Gastrocnemius medialis (tissue), 4 donors: ENCODE measurements around the gene NSFL1C. TPM values are rescaled to one million over a fixed set of nuclear protein-coding genes. Genes with fewer than 3 reads are reported as not detected.

Experiments
- ATAC-seq, 2 donors: fragments of 150-250 bp; one replicate each; pipeline ENCODE4 v1.9.1; 2016
- DNase-seq, 2 donors: peaks; one replicate each; pipeline ENCODE4 v3.0.0-alpha.2; 2019
- H3K27ac ChIP-seq, 4 donors: fragments of 200-600 bp; sonication (generic); 1 replicate in 1 of 4; 2 replicates in 3 of 4; pipeline ENCODE4 v1.5.1; 2016 to 2018; ENCODE audit warnings: mild to moderate bottlenecking in 2 of 4, moderate library complexity in 1 of 4
- H3K27me3 ChIP-seq, 3 donors: fragments of 200-600 bp; sonication (generic) in 2 of 3; 1 replicate in 1 of 3; 2 replicates in 2 of 3; pipeline versions ENCODE4 v1.5.1 to v1.6.0; 2016 to 2019; ENCODE audit warnings: mild to moderate bottlenecking in 1 of 3, moderate library complexity in 1 of 3
- H3K36me3 ChIP-seq, 2 donors: fragments of 200-600 bp; sonication (generic) in 1 of 2; one replicate each; pipeline ENCODE4 v1.5.1; 2017 to 2018
- H3K4me1 ChIP-seq, 2 donors: fragments of 200-600 bp; sonication (generic) in 1 of 2; one replicate each; pipeline ENCODE4 v1.5.1; 2016 to 2017; ENCODE audit warnings: mild to moderate bottlenecking in 2 of 2
- H3K4me3 ChIP-seq, 4 donors: fragments of 200-600 bp; sonication (generic) in 3 of 4; 1 replicate in 1 of 4; 2 replicates in 3 of 4; pipeline ENCODE4 v1.5.1; 2016 to 2019; ENCODE audit warnings: mild to moderate bottlenecking in 2 of 4
- H3K9me3 ChIP-seq, 3 donors: fragments of 200-600 bp; sonication (generic) in 2 of 3; 1 replicate in 1 of 3; 2 replicates in 2 of 3; pipeline ENCODE4 v1.5.1; 2016 to 2019
- CTCF ChIP-seq, 5 experiments: fragments of 450-650 bp in 3 of 5; fragments of 200-600 bp in 2 of 5; sonication (generic) in 2 of 5; IDR thresholded peaks in 4 of 5; conservative IDR thresholded peaks in 1 of 5; 1 replicate in 4 of 5; 2 replicates in 1 of 5; pipeline ENCODE4 v1.5.1; 2016 to 2019; ENCODE audit warnings: antibody characterized with exemption in 5 of 5, mild to moderate bottlenecking in 3 of 5, moderate library complexity in 3 of 5
- POLR2A ChIP-seq, 2 donors: fragments of 450-650 bp; IDR thresholded peaks; one replicate each; pipeline ENCODE4 v1.6.1; 2017; ENCODE audit warnings: antibody characterized with exemption in 2 of 2, mild to moderate bottlenecking in 2 of 2, moderate library complexity in 2 of 2
- in situ Hi-C, 4 donors: fragments of 200-750 bp; cut with MboI; loops; one replicate each; pipeline versions ENCODE4 v1.15.0 to v1.8.0; 2017; ENCODE audit warnings: low sequenced_read_pairs in 4 of 4
- intact Hi-C: fragments of 100-400 bp; cut with DNase I; formaldehyde crosslinking; loops from one replicate; pipeline ENCODE4 v1.15.1; 2023; ENCODE audit warnings: low total_unique reads
- total RNA-seq, 4 donors: library from RNA; depleted of rRNA; stranded (reverse); fragments of >200 nt; gene quantifications; one replicate each; pipeline versions ENCODE4 v1.1.0 to v1.2.3, GENCODE V29; 2016

Gene NSFL1C
- total RNA-seq, 4 donors from 2014 or later = 68.0 to 91.4 (median 80.6) TPM

GRCh38 chr20:1397710-1398109 lies 68.9 kb downstream of the NSFL1C start:
- intact Hi-C loops = no loop called here
- no peak for DNase-seq
- Histone ChIP-seq H3K4me3 (no peak overlapping the region), H3K4me1 (peaks cover 9 to 23% of the 10 kb centered on the region in 2 donors), H3K27me3 (peaks cover 0 to 6% (median 6%) of the 10 kb centered on the region in 3 donors), H3K36me3 (no peaks in the 10 kb centered on the region), H3K9me3 (no peaks in the 10 kb centered on the region), H3K27ac (no peak overlapping the region)
- in situ Hi-C loops = loop anchor here in 1 of 4 donors (5.0 kb wide), 1 partner anchor 70 kb away; the partner anchor contains the start of gene SDCBP2
- ATAC-seq = no peak
- no peak for TF ChIP-seq POLR2A (IDR thresholded peaks at IDR 0.05)
- TF ChIP-seq CTCF (IDR thresholded peaks at IDR 0.05 in 4 of 5, conservative IDR thresholded peaks at IDR 0.05 in 1 of 5) = peak in 4 of 5 experiments; percentile 13 to 24 (median 15)

GRCh38 chr20:1396702-1397101 lies 69.9 kb downstream of the NSFL1C start:
- H3K4me1 ChIP-seq = peaks cover 16 to 29% of the 10 kb centered on the region in 2 donors
- TF ChIP-seq POLR2A (IDR thresholded peaks at IDR 0.05) = no peak
- in situ Hi-C loops = loop anchor here in 1 of 4 donors (5.0 kb wide), 1 partner anchor 69 kb away; the partner anchor contains the start of gene SDCBP2
- intact Hi-C loops = no loop called here
- no peak overlapping the region for H3K27ac ChIP-seq
- no peaks in the 10 kb centered on the region for H3K36me3 ChIP-seq
- no peak overlapping the region for H3K4me3 ChIP-seq
- DNase-seq (no peak), ATAC-seq (no peak)
- no peaks in the 10 kb centered on the region for H3K9me3 ChIP-seq
- peaks cover 0 to 6% (median 6%) of the 10 kb centered on the region in 3 donors for H3K27me3 ChIP-seq

GRCh38 chr20:1396264-1396663 lies 70.4 kb downstream of the NSFL1C start:
- Histone ChIP-seq H3K36me3 (no peaks in the 10 kb centered on the region), H3K4me1 (peaks cover 21 to 34% of the 10 kb centered on the region in 2 donors), H3K4me3 (no peak overlapping the region), H3K27ac (no peak overlapping the region), H3K9me3 (no peaks in the 10 kb centered on the region), H3K27me3 (peaks cover 0 to 6% (median 6%) of the 10 kb centered on the region in 3 donors)
- intact Hi-C loops (no loop called here), in situ Hi-C loops (loop anchor here in 1 of 4 donors (5.0 kb wide), 1 partner anchor 69 kb away; the partner anchor contains the start of gene SDCBP2)
- ATAC-seq = no peak
- TF ChIP-seq CTCF (IDR thresholded peaks at IDR 0.05 in 4 of 5, conservative IDR thresholded peaks at IDR 0.05 in 1 of 5) = no peak
- no peak for DNase-seq

- TF ChIP-seq POLR2A (IDR thresholded peaks at IDR 0.05) (no peak), CTCF (IDR thresholded peaks at IDR 0.05 in 4 of 5, conservative IDR thresholded peaks at IDR 0.05 in 1 of 5) (no peak)
- no peak for ATAC-seq
- intact Hi-C loops (loop anchor here (5.0 kb wide), 1 partner anchor 277 kb away; the partner anchor contains the start of gene PSMF1), in situ Hi-C loops (loop anchor here in 1 of 4 donors (5.0 kb wide), 1 partner anchor 67 kb away; the partner anchor contains the start of gene SDCBP2)
- H3K36me3 ChIP-seq = no peaks in the 10 kb centered on the region
- H3K9me3 ChIP-seq = no peaks in the 10 kb centered on the region
- H3K4me3 ChIP-seq = no peak overlapping the region
- H3K4me1 ChIP-seq = peaks cover 31 to 40% of the 10 kb centered on the region in 2 donors
- no peak for DNase-seq
- peaks cover 0 to 6% (median 6%) of the 10 kb centered on the region in 3 donors for H3K27me3 ChIP-seq
- H3K27ac ChIP-seq = no peak overlapping the region
Measured at GRCh38 chr20:1394686-1395085, 72.0 kb downstream of the NSFL1C start.

GRCh38 chr20:1393507-1393882 lies 73.2 kb downstream of the NSFL1C start:
- Histone ChIP-seq H3K4me3 (peak overlapping the region; percentile 76 to 96 (median 91)), H3K9me3 (no peaks in the 10 kb centered on the region), H3K27ac (peak overlapping the region; percentile 83 to 90 (median 87)), H3K36me3 (no peaks in the 10 kb centered on the region), H3K4me1 (peaks cover 42 to 44% of the 10 kb centered on the region in 2 donors), H3K27me3 (peaks cover 0 to 3% (median 3%) of the 10 kb centered on the region in 3 donors)
- intact Hi-C loops (loop anchor here (1.0 to 5.0 kb wide), 4 partner anchors 68 to 276 kb away; partner anchors contain the start of genes NSFL1C and PSMF1), in situ Hi-C loops (no loop called here)
- DNase-seq (no peak), ATAC-seq (no peak)
- TF ChIP-seq POLR2A (IDR thresholded peaks at IDR 0.05) = no peak
- no peak for TF ChIP-seq CTCF (IDR thresholded peaks at IDR 0.05 in 4 of 5, conservative IDR thresholded peaks at IDR 0.05 in 1 of 5)
